Heart left ventricle (tissue), 13 donors: Measurements from ENCODE around the gene RBL1.
"Not testable (repeated sequence)": the region's sequence is repeated elsewhere in the genome, so short reads cannot be mapped to it uniquely, and the experiment has no call there.

Experiments used
- POLR2A ChIP-seq, 2 donors: fragments of 450-650 bp; IDR thresholded peaks; one replicate each; pipeline ENCODE4 v1.6.1; 2017; ENCODE audit warnings: antibody characterized with exemption in 2 of 2, mild to moderate bottlenecking in 2 of 2, moderate library complexity in 2 of 2
- TF ChIP-seq, protein P1 (sequence below), 12 donors: fragments of 200-600 bp; sonication (generic) in 4 of 12; IDR thresholded peaks; one replicate each; pipeline versions ENCODE4 v1.5.0 to v1.8.0; 2018 to 2022; ENCODE audit warnings: antibody characterized with exemption in 12 of 12, mild to moderate bottlenecking in 5 of 12
- donor health status: ischemic (EF 13 %, LVEDD 7.1; RV severe dilation, severe dysfunction).
- donor health status: DM: no; HTN: yes; CAD: no.
- donor health status: DM: no; HTN: no; CAD: no.
- donor health status: ischemic (EF 25% LVEDD 6.9; RV normal size, moderate dysfunction).
- donor health status: ischemic (EF 25% LVEDD 5.7; RV mildly dilated, moderate dysfunction).
- donor health status: ischemic (EF 35%, LVEDD 5.7; RV mildly dilated, moderate dysfunction).
- donor health status: nonischemic (EF 11% LVEDD 7.7; RV severe dilation, severe dysfunction).
- donor health status: DM: yes; HTN: yes; CAD: no.
- donor health status: PGD.
- donor health status: ischemic (EF 29% LVEDD 5.4; RV normal size, mild dysfunction).
- donor health status: nonischemic (EF 23%, LVEDD 6.1; RV moderate dilation, normal function).

DNA sequence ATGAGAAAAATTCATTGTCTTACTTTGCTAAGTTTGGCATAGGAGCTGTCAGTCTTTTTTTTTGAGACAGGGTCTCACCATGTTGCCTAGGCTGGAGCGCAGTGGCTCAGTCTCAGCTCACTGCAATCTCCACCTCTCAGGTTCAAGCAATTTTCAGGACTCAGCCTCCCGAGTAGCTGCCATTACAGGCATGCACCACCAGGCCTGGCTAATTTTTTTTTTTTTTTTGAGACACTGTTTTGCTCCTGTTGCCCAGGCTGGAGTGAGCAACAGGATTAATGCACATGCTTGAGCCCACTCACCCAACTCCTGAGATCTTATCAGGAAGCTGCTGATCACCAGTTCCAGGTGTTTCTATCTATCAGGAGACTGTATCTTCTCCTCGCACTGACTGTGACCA, 128.8 kb downstream of the RBL1 start:
- TF ChIP-seq, protein P1, sequence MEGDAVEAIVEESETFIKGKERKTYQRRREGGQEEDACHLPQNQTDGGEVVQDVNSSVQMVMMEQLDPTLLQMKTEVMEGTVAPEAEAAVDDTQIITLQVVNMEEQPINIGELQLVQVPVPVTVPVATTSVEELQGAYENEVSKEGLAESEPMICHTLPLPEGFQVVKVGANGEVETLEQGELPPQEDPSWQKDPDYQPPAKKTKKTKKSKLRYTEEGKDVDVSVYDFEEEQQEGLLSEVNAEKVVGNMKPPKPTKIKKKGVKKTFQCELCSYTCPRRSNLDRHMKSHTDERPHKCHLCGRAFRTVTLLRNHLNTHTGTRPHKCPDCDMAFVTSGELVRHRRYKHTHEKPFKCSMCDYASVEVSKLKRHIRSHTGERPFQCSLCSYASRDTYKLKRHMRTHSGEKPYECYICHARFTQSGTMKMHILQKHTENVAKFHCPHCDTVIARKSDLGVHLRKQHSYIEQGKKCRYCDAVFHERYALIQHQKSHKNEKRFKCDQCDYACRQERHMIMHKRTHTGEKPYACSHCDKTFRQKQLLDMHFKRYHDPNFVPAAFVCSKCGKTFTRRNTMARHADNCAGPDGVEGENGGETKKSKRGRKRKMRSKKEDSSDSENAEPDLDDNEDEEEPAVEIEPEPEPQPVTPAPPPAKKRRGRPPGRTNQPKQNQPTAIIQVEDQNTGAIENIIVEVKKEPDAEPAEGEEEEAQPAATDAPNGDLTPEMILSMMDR (IDR thresholded peaks at IDR 0.05), result not testable (repeated sequence)
- not testable (repeated sequence) for TF ChIP-seq POLR2A (IDR thresholded peaks at IDR 0.05)
